Astrocyte (in vitro differentiated cells and primary cell): ENCODE results near the gene ARHGAP28. TPM values are rescaled to one million over a fixed set of nuclear protein-coding genes. Genes with fewer than 3 reads are reported as not detected.

ENCODE experiments used
- DNase-seq: peaks from one replicate; pipeline ENCODE4 v3.0.0-alpha.2; 2010; ENCODE audit warnings: low read depth
- FAIRE-seq: peaks from 2 replicates; lab custom pipeline; 2011; peaks lifted over from hg19 to GRCh38; lab: Jason Lieb, UNC
- H2AFZ ChIP-seq: 2 replicates; pipeline ENCODE4 v1.6.0; 2012; ENCODE audit warnings: low read depth, low read length, inconsistent platforms
- H3K27ac ChIP-seq: 2 replicates; pipeline ENCODE4 v1.5.1; 2011; ENCODE audit warnings: low read depth, low read length, inconsistent platforms
- H3K27me3 ChIP-seq: 2 replicates; pipeline ENCODE4 v1.6.0; 2011; ENCODE audit warnings: low read length, inconsistent platforms; ENCODE audit not compliant: insufficient read depth
- H3K36me3 ChIP-seq: 2 replicates; pipeline ENCODE4 v1.5.1; 2011; ENCODE audit warnings: low read length, inconsistent platforms; ENCODE audit not compliant: insufficient read depth
- H3K4me1 ChIP-seq: 2 replicates; pipeline ENCODE4 v1.5.1; 2011; ENCODE audit warnings: low read length, inconsistent platforms; ENCODE audit not compliant: insufficient read depth
- H3K4me2 ChIP-seq: 2 replicates; pipeline ENCODE4 v1.6.0; 2012; ENCODE audit warnings: low read length, inconsistent platforms
- H3K4me3 ChIP-seq: 2 replicates; pipeline ENCODE4 v1.5.1; 2011; ENCODE audit warnings: low read depth, mild to moderate bottlenecking, low read length, inconsistent platforms; ENCODE audit not compliant: insufficient read depth
- H3K79me2 ChIP-seq: 2 replicates; pipeline ENCODE4 v1.6.0; 2012; ENCODE audit warnings: mild to moderate bottlenecking, low read length, inconsistent platforms; ENCODE audit not compliant: insufficient read depth
- H3K9ac ChIP-seq: 2 replicates; pipeline ENCODE4 v1.6.0; 2012; ENCODE audit warnings: mild to moderate bottlenecking, low read length, inconsistent platforms
- H3K9me3 ChIP-seq: 2 replicates; pipeline ENCODE4 v1.5.1; 2012; ENCODE audit warnings: low read depth, mild to moderate bottlenecking, low read length, inconsistent platforms; ENCODE audit not compliant: insufficient read depth
- H4K20me1 ChIP-seq: 2 replicates; pipeline ENCODE4 v1.6.0; 2012; ENCODE audit warnings: low read length, inconsistent platforms; ENCODE audit not compliant: insufficient read depth
- H3K27ac Mint-ChIP-seq: one replicate; pipeline ENCODE4 v1.8.0; 2021; ENCODE audit warnings: mild to moderate bottlenecking, mixed read lengths; ENCODE audit not compliant: unreplicated experiment
- H3K27me3 Mint-ChIP-seq: one replicate; pipeline ENCODE4 v1.8.0; 2021; ENCODE audit warnings: low read depth, mixed read lengths; ENCODE audit not compliant: unreplicated experiment
- H3K36me3 Mint-ChIP-seq: one replicate; pipeline ENCODE4 v1.8.0; 2021; ENCODE audit warnings: low read depth, mixed read lengths; ENCODE audit not compliant: unreplicated experiment
- H3K4me1 Mint-ChIP-seq: one replicate; pipeline ENCODE4 v1.8.0; 2021; ENCODE audit warnings: low read depth, mixed read lengths; ENCODE audit not compliant: unreplicated experiment
- H3K4me3 Mint-ChIP-seq: one replicate; pipeline ENCODE4 v1.8.0; 2021; ENCODE audit warnings: mild to moderate bottlenecking, moderate library complexity, mixed read lengths; ENCODE audit not compliant: unreplicated experiment
- H3K9me3 Mint-ChIP-seq: one replicate; pipeline ENCODE4 v1.8.0; 2021; ENCODE audit warnings: mild to moderate bottlenecking, mixed read lengths; ENCODE audit not compliant: unreplicated experiment
- EZH2 ChIP-seq: IDR thresholded peaks from 2 replicates; pipeline ENCODE4 v1.6.1; 2012; ENCODE audit warnings: mild to moderate bottlenecking, low read length, inconsistent platforms; ENCODE audit not compliant: insufficient read depth
- total RNA-seq: library from RNA; stranded (reverse); gene quantifications from 2 replicates; pipeline ENCODE4 v1.2.1, GENCODE V29; 2021
- TF ChIP-seq, protein P1 (sequence below): IDR thresholded peaks from 2 replicates; pipeline ENCODE4 v1.5.1; 2011; ENCODE audit warnings: low read depth, mild to moderate bottlenecking, inconsistent platforms, low read length, moderate library complexity; ENCODE audit not compliant: insufficient read depth

The ARHGAP28 gene
- total RNA-seq, 1 donor from 2014 or later, result 15.5 TPM

DNA sequence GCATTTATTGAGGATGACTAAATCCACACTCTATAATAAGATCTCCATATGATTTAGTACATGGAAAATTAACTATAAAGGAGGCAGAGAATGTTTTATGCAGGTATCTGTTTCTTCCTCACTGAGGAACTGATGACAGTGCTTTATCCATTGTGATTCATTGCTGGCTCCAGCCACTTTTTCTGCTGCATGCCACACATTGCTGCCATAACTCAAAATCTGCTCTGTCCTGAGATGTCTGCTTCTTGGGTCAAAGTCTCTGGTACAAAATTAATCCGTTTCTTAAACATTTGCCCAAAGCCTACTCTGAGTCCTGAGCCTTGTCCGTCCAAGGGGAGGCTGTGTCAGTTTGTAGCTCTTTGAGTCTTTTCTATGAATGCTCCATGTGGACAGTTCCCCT, 15.5 kb upstream of the ARHGAP28 start:
- Histone ChIP-seq H4K20me1 (no peaks in the 10 kb centered on the region), H3K4me2 (no peak overlapping the region), H3K4me1 (no peaks in the 10 kb centered on the region), H3K4me3 (no peak overlapping the region), H3K9me3 (no peaks in the 10 kb centered on the region), H3K36me3 (no peaks in the 10 kb centered on the region), H3K9ac (no peak overlapping the region), H3K27ac (no peak overlapping the region), H3K79me2 (no peaks in the 10 kb centered on the region), H2AFZ (no peak overlapping the region), H3K27me3 (no peaks in the 10 kb centered on the region)
- H3K4me1 Mint-ChIP-seq, result peaks cover 32% of the 10 kb centered on the region
- no peaks in the 10 kb centered on the region for H3K27me3 Mint-ChIP-seq
- H3K9me3 Mint-ChIP-seq, result no peaks in the 10 kb centered on the region
- H3K36me3 Mint-ChIP-seq, result no peaks in the 10 kb centered on the region
- TF ChIP-seq, protein P1, sequence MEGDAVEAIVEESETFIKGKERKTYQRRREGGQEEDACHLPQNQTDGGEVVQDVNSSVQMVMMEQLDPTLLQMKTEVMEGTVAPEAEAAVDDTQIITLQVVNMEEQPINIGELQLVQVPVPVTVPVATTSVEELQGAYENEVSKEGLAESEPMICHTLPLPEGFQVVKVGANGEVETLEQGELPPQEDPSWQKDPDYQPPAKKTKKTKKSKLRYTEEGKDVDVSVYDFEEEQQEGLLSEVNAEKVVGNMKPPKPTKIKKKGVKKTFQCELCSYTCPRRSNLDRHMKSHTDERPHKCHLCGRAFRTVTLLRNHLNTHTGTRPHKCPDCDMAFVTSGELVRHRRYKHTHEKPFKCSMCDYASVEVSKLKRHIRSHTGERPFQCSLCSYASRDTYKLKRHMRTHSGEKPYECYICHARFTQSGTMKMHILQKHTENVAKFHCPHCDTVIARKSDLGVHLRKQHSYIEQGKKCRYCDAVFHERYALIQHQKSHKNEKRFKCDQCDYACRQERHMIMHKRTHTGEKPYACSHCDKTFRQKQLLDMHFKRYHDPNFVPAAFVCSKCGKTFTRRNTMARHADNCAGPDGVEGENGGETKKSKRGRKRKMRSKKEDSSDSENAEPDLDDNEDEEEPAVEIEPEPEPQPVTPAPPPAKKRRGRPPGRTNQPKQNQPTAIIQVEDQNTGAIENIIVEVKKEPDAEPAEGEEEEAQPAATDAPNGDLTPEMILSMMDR, result no peak
- TF ChIP-seq EZH2, result no peak
- FAIRE-seq (no peak), DNase-seq (no peak)
- no peak overlapping the region for H3K4me3 Mint-ChIP-seq
- peak overlapping the region; percentile 55 for H3K27ac Mint-ChIP-seq

DNA sequence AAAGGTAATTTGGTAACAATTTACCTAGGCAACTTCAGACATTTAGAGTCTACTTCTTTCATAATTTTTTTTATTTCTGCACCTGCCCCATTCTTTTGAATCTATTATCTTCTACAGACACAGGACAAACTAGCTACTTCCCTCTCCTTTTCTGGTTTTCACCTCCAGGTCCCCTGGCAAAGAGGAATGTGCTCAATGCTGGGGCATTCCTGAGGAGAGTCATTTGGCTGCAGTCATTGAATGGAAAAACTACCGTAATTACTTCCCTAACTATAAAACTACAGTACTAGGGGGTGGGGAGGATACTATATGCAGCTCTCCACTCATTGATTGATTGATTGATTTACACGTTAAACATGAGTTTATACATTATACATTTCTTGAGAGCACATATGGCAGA, 11.2 kb upstream of the ARHGAP28 start:
- no peak overlapping the region for H3K4me3 Mint-ChIP-seq
- no peak overlapping the region for H3K27ac Mint-ChIP-seq
- peaks cover 41% of the 10 kb centered on the region for H3K4me1 Mint-ChIP-seq

More for the DNA sequence above, 11.2 kb upstream of the ARHGAP28 start:
- Histone ChIP-seq H3K27ac (no peak overlapping the region), H3K9me3 (no peaks in the 10 kb centered on the region), H3K79me2 (no peaks in the 10 kb centered on the region), H3K4me2 (no peak overlapping the region), H3K4me1 (no peaks in the 10 kb centered on the region), H3K4me3 (no peak overlapping the region), H3K36me3 (no peaks in the 10 kb centered on the region), H3K27me3 (no peaks in the 10 kb centered on the region), H4K20me1 (no peaks in the 10 kb centered on the region), H3K9ac (no peak overlapping the region), H2AFZ (no peak overlapping the region)
- no peak for TF ChIP-seq EZH2
- TF ChIP-seq, protein P1, result no peak
- H3K9me3 Mint-ChIP-seq, result no peaks in the 10 kb centered on the region
- FAIRE-seq (no peak), DNase-seq (no peak)
- no peaks in the 10 kb centered on the region for H3K27me3 Mint-ChIP-seq
- no peaks in the 10 kb centered on the region for H3K36me3 Mint-ChIP-seq
